Mesendoderm (in vitro differentiated cells): ENCODE measurements around the gene ARAP2.

ENCODE experiments used
- DNase-seq: peaks from one replicate; pipeline ENCODE4 v3.0.0; 2013
- H2AK5ac ChIP-seq: 2 replicates; pipeline ENCODE4 v1.6.1; 2013; ENCODE audit warnings: low read length, inconsistent platforms
- H2BK120ac ChIP-seq: 2 replicates; pipeline ENCODE4 v1.6.1; 2013; ENCODE audit warnings: low read depth, mild to moderate bottlenecking, low read length, moderate library complexity, mixed read lengths
- H2BK15ac ChIP-seq: replicated peaks from 2 replicates; pipeline ENCODE4 v1.6.1; 2013; ENCODE audit warnings: low read depth, mild to moderate bottlenecking, moderate library complexity
- H2BK5ac ChIP-seq: 2 replicates; pipeline ENCODE4 v1.6.1; 2013; ENCODE audit warnings: low read length, inconsistent platforms
- H3K18ac ChIP-seq: 2 replicates; pipeline ENCODE4 v1.6.1; 2013; ENCODE audit warnings: mild to moderate bottlenecking, low read length, mixed read lengths
- H3K23ac ChIP-seq: one replicate; pipeline ENCODE4 v1.6.1; 2013; ENCODE audit warnings: low read length
- H3K27ac ChIP-seq: 2 replicates; pipeline ENCODE4 v1.5.1; 2013; ENCODE audit warnings: low read depth, mild to moderate bottlenecking, inconsistent platforms, low read length, moderate library complexity
- H3K27me3 ChIP-seq: 2 replicates; pipeline ENCODE4 v1.6.1; 2013; ENCODE audit warnings: low read length, control low read depth, mild to moderate bottlenecking, inconsistent platforms; ENCODE audit not compliant: insufficient read depth, poor library complexity
- H3K36me3 ChIP-seq: 2 replicates; pipeline ENCODE4 v1.6.1; 2013; ENCODE audit warnings: low read length, inconsistent platforms; ENCODE audit not compliant: control insufficient read depth, insufficient read depth
- H3K4ac ChIP-seq: one replicate; pipeline ENCODE4 v1.6.1; 2013; ENCODE audit warnings: low read depth, mild to moderate bottlenecking, low read length, moderate library complexity
- H3K4me1 ChIP-seq: 2 replicates; pipeline ENCODE4 v1.6.1; 2013; ENCODE audit warnings: low read depth, low read length, inconsistent platforms; ENCODE audit not compliant: control insufficient read depth
- H3K4me2 ChIP-seq: 2 replicates; pipeline ENCODE4 v1.6.1; 2013; ENCODE audit warnings: low read length
- H3K4me3 ChIP-seq: 2 replicates; pipeline ENCODE4 v1.5.1; 2013; ENCODE audit warnings: mild to moderate bottlenecking, low read length
- H3K56ac ChIP-seq: one replicate; pipeline ENCODE4 v1.6.1; 2013; ENCODE audit warnings: low read length
- H3K79me1 ChIP-seq: 2 replicates; pipeline ENCODE4 v1.6.1; 2013; ENCODE audit warnings: low read length, inconsistent platforms
- H3K79me2 ChIP-seq: 2 replicates; pipeline ENCODE4 v1.6.1; 2013; ENCODE audit warnings: mild to moderate bottlenecking, low read length; ENCODE audit not compliant: control insufficient read depth, insufficient read depth
- H3K9ac ChIP-seq: 2 replicates; pipeline ENCODE4 v1.6.1; 2013; ENCODE audit warnings: low read length, inconsistent platforms
- H4K5ac ChIP-seq: one replicate; pipeline ENCODE4 v1.6.1; 2013; ENCODE audit warnings: low read length
- H4K8ac ChIP-seq: one replicate; pipeline ENCODE4 v1.6.1; 2013; ENCODE audit warnings: low read depth, mild to moderate bottlenecking, control low read depth, low read length, moderate library complexity
- WGBS: extraction: QIAGEN DNeasy Blood & Tissue Kit; methylation state at CpG from one replicate; pipeline ENCODE4 v1.1.7; 2013; ENCODE audit warnings: low lambda C conversion rate, missing lambda C conversion rate; ENCODE audit not compliant: insufficient coverage; ENCODE audit errors: extremely low coverage; 5-methylcytosine and 5-hydroxymethylcytosine counted together

The ARAP2 gene

DNA sequence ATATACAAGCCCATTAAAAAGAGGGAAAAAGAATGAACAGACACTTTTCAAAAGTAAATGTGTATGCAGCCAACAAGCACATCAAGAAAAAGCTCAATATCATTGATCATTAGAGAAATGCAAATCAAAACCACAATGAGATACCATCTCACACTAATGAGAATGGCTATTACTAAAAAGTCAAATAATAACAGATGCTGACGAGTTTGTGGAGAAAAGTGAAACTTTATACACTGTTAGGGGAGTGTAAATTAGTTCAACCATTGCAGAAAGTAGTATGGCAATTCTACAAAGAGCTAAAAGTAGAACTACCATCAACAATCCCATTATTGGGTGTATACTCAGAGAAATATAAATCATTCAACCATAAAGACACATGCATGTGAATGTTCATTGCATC is 203.0 kb downstream of the ARAP2 start:
- H3K27me3 ChIP-seq: no peaks in the 10 kb centered on the region
- H3K4ac ChIP-seq: no peak overlapping the region
- H3K18ac ChIP-seq: no peak overlapping the region
- no peak overlapping the region for H3K4me2 ChIP-seq
- H2BK120ac ChIP-seq: no peak overlapping the region
- no peak overlapping the region for H3K9ac ChIP-seq
- H2BK15ac ChIP-seq: no peak overlapping the region
- H3K4me1 ChIP-seq: no peaks in the 10 kb centered on the region
- no peak overlapping the region for H3K23ac ChIP-seq
- no peak overlapping the region for H3K27ac ChIP-seq
- no CpG with 5 or more reads among the region's 1 CpG for WGBS
- no peaks in the 10 kb centered on the region for H3K79me1 ChIP-seq
- H3K56ac ChIP-seq: no peak overlapping the region
- no peaks in the 10 kb centered on the region for H3K79me2 ChIP-seq
- H2BK5ac ChIP-seq: no peak overlapping the region
- H3K4me3 ChIP-seq: no peak overlapping the region
- H4K8ac ChIP-seq: no peak overlapping the region
- no peaks in the 10 kb centered on the region for H3K36me3 ChIP-seq
- no peak overlapping the region for H4K5ac ChIP-seq
- no peak overlapping the region for H2AK5ac ChIP-seq
- no peak for DNase-seq

DNA sequence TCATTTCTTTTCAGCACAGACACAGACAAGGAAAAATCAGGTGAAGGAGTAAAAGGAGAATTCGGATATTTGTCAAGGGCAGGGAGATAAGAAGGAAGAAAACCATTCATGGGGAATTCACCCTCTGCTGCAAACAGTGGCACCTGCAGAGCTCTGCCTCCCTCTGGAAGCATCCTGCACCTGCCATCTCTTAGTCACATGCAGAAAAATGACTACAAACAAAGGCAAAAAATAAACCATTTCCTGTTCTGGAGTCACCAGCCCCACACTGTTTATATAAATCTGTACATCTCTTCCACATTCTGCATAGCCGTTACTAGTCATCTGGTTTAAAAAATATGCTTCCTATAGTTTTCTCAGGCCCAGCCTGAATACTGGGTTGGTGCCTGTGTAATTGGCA is 205.3 kb downstream of the ARAP2 start:
- Histone ChIP-seq H3K4me1 (no peaks in the 10 kb centered on the region), H2AK5ac (no peak overlapping the region), H3K56ac (no peak overlapping the region), H4K8ac (no peak overlapping the region), H2BK120ac (no peak overlapping the region), H3K23ac (no peak overlapping the region), H3K79me1 (no peaks in the 10 kb centered on the region), H2BK15ac (no peak overlapping the region), H3K27me3 (no peaks in the 10 kb centered on the region), H3K27ac (no peak overlapping the region), H2BK5ac (no peak overlapping the region), H3K79me2 (no peaks in the 10 kb centered on the region), H3K4me3 (no peak overlapping the region), H4K5ac (no peak overlapping the region), H3K36me3 (no peaks in the 10 kb centered on the region), H3K9ac (no peak overlapping the region), H3K4me2 (no peak overlapping the region), H3K18ac (no peak overlapping the region), H3K4ac (no peak overlapping the region)
- DNase-seq: peak; percentile 6
- WGBS: no CpG with 5 or more reads among the region's 2 CpGs

DNA sequence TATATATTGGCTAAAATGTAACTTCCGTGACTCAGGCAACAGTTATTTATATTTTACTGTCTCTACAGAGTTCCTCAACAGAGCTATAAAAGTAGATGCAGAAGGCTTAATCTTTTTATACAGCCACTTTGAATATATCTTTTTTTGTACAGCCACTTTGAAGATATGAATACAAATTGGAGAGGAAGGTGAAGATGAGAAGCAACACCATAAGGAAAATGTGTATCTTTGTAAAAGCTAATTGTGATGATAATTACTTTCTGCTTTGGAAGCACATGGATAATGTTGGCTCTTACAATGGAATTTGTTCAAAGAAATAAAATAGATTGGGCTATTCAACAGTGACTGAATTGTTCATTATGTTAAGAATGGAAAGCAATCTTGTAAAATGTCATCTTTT is 205.8 kb downstream of the ARAP2 start:
- Histone ChIP-seq H3K18ac (no peak overlapping the region), H3K9ac (no peak overlapping the region), H2BK5ac (no peak overlapping the region), H2AK5ac (no peak overlapping the region), H3K27ac (no peak overlapping the region), H4K5ac (no peak overlapping the region), H3K79me1 (no peaks in the 10 kb centered on the region), H3K23ac (no peak overlapping the region), H3K56ac (no peak overlapping the region), H3K79me2 (no peaks in the 10 kb centered on the region), H3K27me3 (no peaks in the 10 kb centered on the region), H3K4me1 (no peaks in the 10 kb centered on the region), H2BK15ac (no peak overlapping the region), H3K4me2 (no peak overlapping the region), H3K4me3 (no peak overlapping the region), H3K4ac (no peak overlapping the region), H2BK120ac (no peak overlapping the region), H4K8ac (no peak overlapping the region), H3K36me3 (no peaks in the 10 kb centered on the region)
- WGBS: no CpG with 5 or more reads among the region's 1 CpG
- DNase-seq: no peak

DNA sequence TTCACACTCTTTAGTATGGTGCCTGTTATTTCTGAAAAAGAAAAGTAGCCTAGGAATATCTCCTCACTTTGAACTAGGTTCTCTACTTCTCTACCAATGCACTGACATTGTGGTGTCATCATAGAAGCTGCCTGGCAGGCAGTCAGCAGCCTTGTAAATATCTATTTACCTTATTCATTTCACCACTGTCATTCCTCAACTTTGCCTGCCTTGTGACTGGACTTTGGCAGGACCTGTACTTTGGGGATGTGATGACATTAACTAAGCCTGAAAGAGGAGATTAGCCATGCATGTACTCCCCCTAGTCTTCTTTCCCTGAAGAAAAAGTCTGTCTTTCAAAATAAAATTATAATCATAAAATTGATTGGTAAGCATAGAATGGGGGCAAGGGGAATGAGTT is 207.2 kb downstream of the ARAP2 start:
- Histone ChIP-seq H3K79me1 (no peaks in the 10 kb centered on the region), H3K18ac (no peak overlapping the region), H3K4me1 (no peaks in the 10 kb centered on the region), H3K27ac (no peak overlapping the region), H4K5ac (no peak overlapping the region), H3K56ac (no peak overlapping the region), H3K4ac (no peak overlapping the region), H3K9ac (no peak overlapping the region), H2BK120ac (no peak overlapping the region), H3K23ac (no peak overlapping the region), H2BK5ac (no peak overlapping the region), H3K4me2 (no peak overlapping the region), H3K4me3 (no peak overlapping the region), H3K27me3 (no peaks in the 10 kb centered on the region), H2BK15ac (no peak overlapping the region), H3K79me2 (no peaks in the 10 kb centered on the region), H4K8ac (no peak overlapping the region), H2AK5ac (no peak overlapping the region), H3K36me3 (no peaks in the 10 kb centered on the region)
- no peak for DNase-seq

DNA sequence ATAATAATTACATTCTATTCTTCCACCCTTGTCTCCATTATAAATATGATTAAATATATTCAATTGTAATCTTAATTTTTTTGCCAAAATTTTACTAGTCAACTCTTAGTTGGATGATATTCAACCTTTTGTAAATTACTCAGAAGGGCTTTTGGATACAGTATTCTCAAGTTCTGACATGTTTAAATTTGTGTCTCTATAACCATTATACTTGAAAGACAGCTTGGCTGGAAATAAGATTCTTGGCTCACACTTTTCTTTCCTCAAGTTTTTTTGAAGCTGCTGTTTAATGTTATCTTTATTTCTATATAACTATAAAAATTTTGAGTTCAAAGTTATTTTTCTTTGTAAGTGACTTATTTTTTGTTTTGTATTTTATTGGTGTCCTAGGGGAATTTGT is 214.4 kb downstream of the ARAP2 start:
- no peak overlapping the region for H4K5ac ChIP-seq
- no peak overlapping the region for H4K8ac ChIP-seq
- no peak overlapping the region for H3K4me2 ChIP-seq
- H2BK15ac ChIP-seq: no peak overlapping the region
- H2BK5ac ChIP-seq: no peak overlapping the region
- no peak overlapping the region for H2BK120ac ChIP-seq
- H3K36me3 ChIP-seq: no peaks in the 10 kb centered on the region
- H3K27me3 ChIP-seq: no peaks in the 10 kb centered on the region
- H3K56ac ChIP-seq: no peak overlapping the region
- no peak overlapping the region for H3K9ac ChIP-seq
- no peak for DNase-seq
- no peaks in the 10 kb centered on the region for H3K79me2 ChIP-seq
- H3K23ac ChIP-seq: no peak overlapping the region
- no peak overlapping the region for H2AK5ac ChIP-seq
- H3K4ac ChIP-seq: no peak overlapping the region
- no peak overlapping the region for H3K27ac ChIP-seq
- H3K4me1 ChIP-seq: peaks cover 6% of the 10 kb centered on the region
- no peaks in the 10 kb centered on the region for H3K79me1 ChIP-seq
- H3K4me3 ChIP-seq: no peak overlapping the region
- no peak overlapping the region for H3K18ac ChIP-seq

DNA sequence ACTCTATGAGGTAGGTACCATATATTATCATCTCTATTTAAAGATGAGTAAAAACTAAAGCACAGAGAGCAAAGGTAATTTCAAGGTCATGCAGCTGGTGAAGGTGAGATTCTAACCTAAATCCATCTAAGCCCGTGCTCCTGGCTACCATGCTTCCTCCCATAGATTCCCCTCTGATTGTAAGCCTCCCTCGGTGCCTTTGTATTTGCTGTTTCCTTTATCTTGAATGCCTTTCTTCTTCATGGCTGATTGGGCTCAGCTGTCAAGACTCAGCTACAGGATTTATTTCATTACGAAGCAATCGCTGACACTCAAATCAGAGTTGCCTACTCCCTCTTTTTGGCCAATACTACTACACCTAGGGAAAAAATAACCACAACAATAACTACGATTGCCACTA is 217.1 kb downstream of the ARAP2 start:
- H4K5ac ChIP-seq: no peak overlapping the region
- H2AK5ac ChIP-seq: no peak overlapping the region
- no peak overlapping the region for H3K9ac ChIP-seq
- H4K8ac ChIP-seq: no peak overlapping the region
- H3K18ac ChIP-seq: no peak overlapping the region
- H3K56ac ChIP-seq: no peak overlapping the region
- H2BK15ac ChIP-seq: no peak overlapping the region
- no peak overlapping the region for H2BK5ac ChIP-seq
- peaks cover 6% of the 10 kb centered on the region for H3K4me1 ChIP-seq
- no peak overlapping the region for H3K4ac ChIP-seq
- no peak overlapping the region for H3K4me2 ChIP-seq
- no peaks in the 10 kb centered on the region for H3K79me2 ChIP-seq
- no peak overlapping the region for H2BK120ac ChIP-seq
- no peaks in the 10 kb centered on the region for H3K27me3 ChIP-seq
- H3K79me1 ChIP-seq: no peaks in the 10 kb centered on the region
- H3K23ac ChIP-seq: no peak overlapping the region
- no peaks in the 10 kb centered on the region for H3K36me3 ChIP-seq
- DNase-seq: peak; percentile 82
- WGBS: no CpG with 5 or more reads among the region's 5 CpGs
- no peak overlapping the region for H3K4me3 ChIP-seq
- H3K27ac ChIP-seq: peak overlapping the region; percentile 29
